Activated CD8-positive, alpha-beta T cell treated with anti-CD3 and anti-CD28 coated beads for 36 hours (primary cell): ENCODE results near the gene SGSH. TPM values are rescaled to one million over a fixed set of nuclear protein-coding genes. Genes with fewer than 3 reads are reported as not detected.

ENCODE experiments used
- ATAC-seq: fragments of 200-7000 bp; cut with Tn5 transposase; one replicate; pipeline ENCODE4 v1.10.0; 2021; ENCODE audit warnings: mild to moderate bottlenecking, moderate library complexity
- CTCF ChIA-PET: fragments of 350-600 bp; sonication (Branson Sonifier 250); formaldehyde crosslinking; loops from one replicate; lab custom pipeline; 2021; ENCODE audit warnings: antibody characterized with exemption; lab: Charles Lee
- POLR2A ChIA-PET: fragments of 350-600 bp; sonication (Branson Sonifier 250); formaldehyde crosslinking; loops from one replicate; lab custom pipeline; 2021; ENCODE audit warnings: antibody characterized with exemption; lab: Charles Lee
- DNase-seq: peaks from one replicate; pipeline ENCODE4 v3.0.0-alpha.2; 2020
- H3K27ac Mint-ChIP-seq: one replicate; pipeline ENCODE4 v1.8.0; 2021; ENCODE audit warnings: mild to moderate bottlenecking, mixed read lengths
- H3K27me3 Mint-ChIP-seq: one replicate; pipeline ENCODE4 v1.8.0; 2021; ENCODE audit warnings: mixed read lengths
- H3K36me3 Mint-ChIP-seq: one replicate; pipeline ENCODE4 v1.8.0; 2021; ENCODE audit warnings: low read depth, mixed read lengths
- H3K4me1 Mint-ChIP-seq: one replicate; pipeline ENCODE4 v1.8.0; 2021; ENCODE audit warnings: low read depth, mixed read lengths
- H3K4me3 Mint-ChIP-seq: one replicate; pipeline ENCODE4 v1.8.0; 2021; ENCODE audit warnings: mild to moderate bottlenecking, moderate library complexity, mixed read lengths
- H3K9me3 Mint-ChIP-seq: one replicate; pipeline ENCODE4 v1.8.0; 2021; ENCODE audit warnings: mixed read lengths
- CTCF ChIP-seq: fragments of 200-600 bp; IDR thresholded peaks from one replicate; pipeline ENCODE4 v1.8.0; 2022; ENCODE audit warnings: antibody characterized with exemption, mild to moderate bottlenecking
- intact Hi-C: fragments of 100-400 bp; cut with micrococcal nuclease; formaldehyde crosslinking; loops from one replicate; pipeline ENCODE4 v1.10.0; 2022
- total RNA-seq, 2 experiments: library from RNA; stranded (reverse); gene quantifications; one replicate each; pipeline ENCODE4 v1.2.3, GENCODE V29; 2021

SGSH gene
- total RNA-seq, 2 experiments from 2014 or later = 7.8 to 8.3 TPM

- CTCF ChIA-PET = interaction anchor here (0.6 to 2.5 kb wide), 38 partner anchors 8 to 181 kb away, joined by 3 to 28 read pairs (median 4); partner anchors contain the start of genes GAA, SGSH and SLC26A11
- intact Hi-C loops = loop anchor here (2.0 kb wide), 1 partner anchor 57 kb away; no protein-coding TSS in a partner anchor
- ATAC-seq (peak; percentile 47), DNase-seq (peak; percentile 53)
- Mint-ChIP-seq H3K27me3 (peaks cover 6% of the 10 kb centered on the region), H3K36me3 (no peaks in the 10 kb centered on the region), H3K9me3 (no peaks in the 10 kb centered on the region), H3K27ac (no peak overlapping the region), H3K4me3 (no peak overlapping the region), H3K4me1 (no peaks in the 10 kb centered on the region)
- POLR2A ChIA-PET = interaction anchor here (0.6 to 1.8 kb wide), 5 partner anchors 13 to 74 kb away, joined by 3 to 8 read pairs (median 5); no protein-coding TSS in a partner anchor
- TF ChIP-seq CTCF = peak; percentile 99
These were observed 24.2 kb downstream of the SGSH start for GRCh38 chr17:80195671-80196529.

GRCh38 chr17:80195141-80195540, 25.0 kb downstream of the SGSH start:
- Mint-ChIP-seq H3K27ac (no peak overlapping the region), H3K4me3 (no peak overlapping the region), H3K9me3 (no peaks in the 10 kb centered on the region), H3K4me1 (no peaks in the 10 kb centered on the region), H3K27me3 (peaks cover 6% of the 10 kb centered on the region), H3K36me3 (no peaks in the 10 kb centered on the region)
- intact Hi-C loops = no loop called here
- TF ChIP-seq CTCF = no peak
- no peak for DNase-seq
- POLR2A ChIA-PET = interaction anchor here (0.6 to 1.1 kb wide), 3 partner anchors 48 to 75 kb away, joined by 3 to 8 read pairs (median 3); no protein-coding TSS in a partner anchor
- CTCF ChIA-PET = interaction anchor here (0.8 to 2.5 kb wide), 23 partner anchors 9 to 170 kb away, joined by 3 to 28 read pairs (median 5); partner anchors contain the start of genes GAA, SGSH and SLC26A11
- ATAC-seq = no peak

GRCh38 chr17:80191865-80192661, 28.1 kb downstream of the SGSH start:
- CTCF ChIA-PET = interaction anchor here (1.3 kb wide), 2 partner anchors 20 to 26 kb away, joined by 3 to 4 read pairs; no protein-coding TSS in a partner anchor
- Mint-ChIP-seq H3K27ac (no peak overlapping the region), H3K4me3 (no peak overlapping the region), H3K9me3 (no peaks in the 10 kb centered on the region), H3K27me3 (peaks cover 6% of the 10 kb centered on the region), H3K4me1 (no peaks in the 10 kb centered on the region), H3K36me3 (no peaks in the 10 kb centered on the region)
- ATAC-seq (no peak), DNase-seq (no peak)
- TF ChIP-seq CTCF = no peak
- intact Hi-C loops = no loop called here
- POLR2A ChIA-PET = no interaction called here

GRCh38 chr17:80191192-80191591, 28.9 kb downstream of the SGSH start:
- ATAC-seq = no peak
- no peaks in the 10 kb centered on the region for H3K9me3 Mint-ChIP-seq
- H3K36me3 Mint-ChIP-seq = no peaks in the 10 kb centered on the region
- POLR2A ChIA-PET = interaction anchor here (1.0 kb wide), 1 partner anchor 81 kb away, joined by 3 read pairs; no protein-coding TSS in a partner anchor
- H3K27me3 Mint-ChIP-seq = peaks cover 6% of the 10 kb centered on the region
- no peak overlapping the region for H3K27ac Mint-ChIP-seq
- H3K4me1 Mint-ChIP-seq = no peaks in the 10 kb centered on the region
- CTCF ChIA-PET = interaction anchor here (1.3 kb wide), 2 partner anchors 21 to 26 kb away, joined by 3 to 4 read pairs; no protein-coding TSS in a partner anchor
- DNase-seq = no peak
- TF ChIP-seq CTCF = no peak
- intact Hi-C loops = no loop called here
- no peak overlapping the region for H3K4me3 Mint-ChIP-seq
